HG03521 (cell line): Measurements from ENCODE around the gene IARS2.
A peak's percentile ranks its signal among the peaks of the same experiment; 100 is the strongest.

Source experiments
- ATAC-seq: cut with Tn5 transposase; IDR thresholded peaks from one replicate; pipeline ENCODE4 v1.9.1; 2021; ENCODE audit warnings: mild to moderate bottlenecking, moderate library complexity; ENCODE audit not compliant: unreplicated experiment

The IARS2 gene

DNA sequence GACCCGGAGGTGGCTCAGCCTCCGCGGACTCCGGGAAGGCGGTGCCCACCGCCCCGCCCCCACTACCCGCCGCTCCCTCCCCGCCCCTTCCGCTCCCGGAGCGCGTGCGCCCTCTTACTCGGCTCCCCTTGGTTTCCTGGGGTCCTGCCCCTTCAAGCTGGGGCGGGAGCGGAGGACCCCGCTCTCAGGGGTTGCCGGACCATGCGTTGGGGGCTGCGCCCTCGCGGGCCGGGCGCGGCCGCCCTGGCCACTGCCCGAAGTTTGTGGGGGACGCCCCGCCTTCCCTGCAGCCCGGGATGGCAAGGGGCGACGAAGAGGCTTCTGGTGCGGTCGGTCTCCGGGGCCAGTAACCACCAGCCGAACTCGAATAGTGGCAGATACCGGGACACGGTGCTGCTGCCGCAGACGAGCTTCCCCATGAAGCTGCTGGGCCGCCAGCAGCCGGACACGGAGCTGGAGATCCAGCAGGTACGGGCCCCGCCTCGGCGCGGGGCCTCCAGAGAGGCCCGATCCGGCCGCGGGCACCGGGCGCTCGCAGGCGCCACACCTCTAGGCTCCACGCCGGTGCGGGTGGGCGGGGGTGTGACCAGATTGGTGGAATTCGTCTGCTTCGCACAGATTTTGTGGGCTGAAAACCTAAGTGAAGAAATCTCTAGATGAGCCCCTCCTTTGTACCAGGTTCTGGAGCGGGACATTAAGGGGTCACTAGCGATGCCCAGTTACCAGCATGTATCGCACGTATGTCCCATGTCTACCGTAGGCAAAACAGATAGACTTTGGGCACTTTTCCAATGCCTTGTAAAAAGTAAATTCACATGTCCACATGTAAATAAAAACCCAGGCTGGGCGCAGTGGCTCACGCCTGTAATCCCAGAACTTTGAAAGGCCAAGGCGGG lies at the start of gene IARS2:
Gene IARS2, plus strand, starts transcription at position 117 of the 896 bp plus-strand sequence. Its CDS starts 85 bp downstream, at position 202.
- ATAC-seq, result peak; percentile 67

GRCh38 chr1:220044678-220045355 lies 49.1 kb upstream of the IARS2 start:
- no peak for ATAC-seq

- ATAC-seq, result no peak
Observed at GRCh38 chr1:220045356-220046051, 48.4 kb upstream of the IARS2 start.

- peak; percentile 99 for ATAC-seq
Observed at GRCh38 chr1:220046052-220046930, 47.6 kb upstream of the IARS2 start, which contains the start of gene EPRS1. EPRS1 (minus strand) TSS chr1:220046505; CDS start chr1:220046388, 117 bp downstream.

- no peak for ATAC-seq
Observed at GRCh38 chr1:220056374-220056773, 37.6 kb upstream of the IARS2 start.

DNA sequence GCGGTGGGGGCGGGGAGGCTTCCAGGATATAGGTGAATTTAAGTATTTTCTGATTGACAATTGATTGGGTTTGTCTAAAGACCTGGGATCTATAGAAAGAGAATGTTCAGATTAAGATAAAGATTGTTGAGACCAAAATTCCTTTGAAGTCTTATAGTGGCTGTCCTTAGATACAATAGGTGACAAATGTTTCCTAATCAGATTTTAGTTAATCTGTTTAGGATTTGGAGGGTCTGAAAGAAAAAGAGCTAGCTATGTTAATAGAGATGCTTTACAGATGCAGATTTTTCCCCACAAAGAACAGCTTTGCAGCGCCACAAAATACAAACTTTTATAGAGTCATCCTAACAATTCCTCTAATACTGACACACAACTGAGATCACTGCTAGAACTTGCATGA lies 33.1 kb upstream of the IARS2 start:
- no peak for ATAC-seq

DNA sequence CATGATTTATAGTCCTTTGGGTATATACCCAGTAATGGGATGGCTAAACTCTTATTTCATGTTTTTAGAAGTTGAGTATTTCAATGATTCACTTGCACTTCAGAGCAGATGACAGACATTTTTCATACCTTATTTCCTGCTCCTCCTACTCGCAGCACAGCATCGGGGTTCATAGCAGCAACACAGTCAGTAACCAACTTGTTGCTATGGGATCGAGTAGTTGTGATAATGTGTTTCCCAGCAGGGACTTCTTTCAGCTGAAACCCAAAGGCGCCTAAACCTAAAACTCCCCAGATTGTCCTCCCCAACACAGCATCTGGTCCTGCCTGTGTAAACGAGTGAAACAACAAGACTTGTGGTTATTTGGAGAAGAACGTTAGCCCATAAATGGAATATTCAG lies 31.3 kb upstream of the IARS2 start:
- no peak for ATAC-seq

- ATAC-seq, result no peak
Observed at GRCh38 chr1:220067269-220068204, 26.4 kb upstream of the IARS2 start.

- ATAC-seq, result no peak
Observed at GRCh38 chr1:220076861-220077762, 16.8 kb upstream of the IARS2 start.

DNA sequence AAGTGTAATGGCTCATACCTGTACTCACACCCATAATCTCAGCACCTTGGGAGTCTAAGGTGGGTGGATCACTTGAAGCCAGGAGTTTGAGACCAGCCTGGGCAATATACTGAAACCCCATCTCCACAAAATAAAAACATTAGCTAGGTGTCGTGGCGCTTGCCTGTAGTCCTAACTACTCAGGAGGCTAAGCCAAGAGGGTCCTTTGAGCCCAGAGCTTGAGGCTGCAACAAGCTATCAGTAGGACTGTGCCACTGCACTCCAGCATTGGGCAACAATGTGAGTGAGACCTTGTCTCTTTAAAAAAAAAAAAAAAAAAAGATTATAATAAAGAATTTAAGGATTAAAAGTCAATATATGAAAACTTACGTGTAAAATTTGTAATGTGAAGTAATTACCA lies 16.0 kb upstream of the IARS2 start:
- no peak for ATAC-seq

- no peak for ATAC-seq
Observed at GRCh38 chr1:220084460-220084859, 9.5 kb upstream of the IARS2 start.

- ATAC-seq, result peak; percentile 43
Observed at GRCh38 chr1:220086261-220086686, 7.7 kb upstream of the IARS2 start.

GRCh38 chr1:220089650-220090556 lies 4.0 kb upstream of the IARS2 start, which contains the start of gene BPNT1:
BPNT1 (minus strand) TSS chr1:220089788; CDS start chr1:220079846, 9,942 bp downstream.
- ATAC-seq, result peak; percentile 51

GRCh38 chr1:220092694-220093093 lies 1.2 kb upstream of the IARS2 start:
- no peak for ATAC-seq

- peak; percentile 1 for ATAC-seq
Observed at GRCh38 chr1:220093361-220094015, 444 bp upstream of the IARS2 start.

GRCh38 chr1:220099826-220100225 lies 5.9 kb downstream of the IARS2 start:
- ATAC-seq, result no peak
